LNCAP (cell line): ENCODE measurements around the gene BAX.

Experiments
- TF ChIP-seq, protein P1 (sequence below): fragments of 450-650 bp; IDR thresholded peaks from 2 replicates; pipeline ENCODE4 v1.5.1; 2017; ENCODE audit warnings: mild to moderate bottlenecking

BAX gene

DNA sequence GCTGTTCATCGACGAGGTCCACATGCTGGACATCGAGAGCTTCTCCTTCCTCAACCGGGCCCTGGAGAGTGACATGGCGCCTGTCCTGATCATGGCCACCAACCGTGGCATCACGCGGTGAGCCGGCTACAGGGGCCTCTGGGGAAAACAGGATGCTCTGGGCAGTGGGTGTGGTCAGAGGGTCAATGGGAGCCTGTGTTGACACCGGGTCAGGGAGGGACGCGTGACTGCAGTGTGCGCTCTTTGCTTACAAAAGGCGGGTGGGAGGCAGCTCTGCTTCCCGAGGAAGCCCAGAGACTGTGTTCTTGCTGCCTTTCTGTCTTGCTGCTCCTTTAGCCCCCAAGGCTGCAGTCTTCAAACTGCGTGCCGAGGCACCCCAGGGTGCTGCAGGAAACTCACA lies 56.5 kb downstream of the BAX start:
- TF ChIP-seq, protein P1, sequence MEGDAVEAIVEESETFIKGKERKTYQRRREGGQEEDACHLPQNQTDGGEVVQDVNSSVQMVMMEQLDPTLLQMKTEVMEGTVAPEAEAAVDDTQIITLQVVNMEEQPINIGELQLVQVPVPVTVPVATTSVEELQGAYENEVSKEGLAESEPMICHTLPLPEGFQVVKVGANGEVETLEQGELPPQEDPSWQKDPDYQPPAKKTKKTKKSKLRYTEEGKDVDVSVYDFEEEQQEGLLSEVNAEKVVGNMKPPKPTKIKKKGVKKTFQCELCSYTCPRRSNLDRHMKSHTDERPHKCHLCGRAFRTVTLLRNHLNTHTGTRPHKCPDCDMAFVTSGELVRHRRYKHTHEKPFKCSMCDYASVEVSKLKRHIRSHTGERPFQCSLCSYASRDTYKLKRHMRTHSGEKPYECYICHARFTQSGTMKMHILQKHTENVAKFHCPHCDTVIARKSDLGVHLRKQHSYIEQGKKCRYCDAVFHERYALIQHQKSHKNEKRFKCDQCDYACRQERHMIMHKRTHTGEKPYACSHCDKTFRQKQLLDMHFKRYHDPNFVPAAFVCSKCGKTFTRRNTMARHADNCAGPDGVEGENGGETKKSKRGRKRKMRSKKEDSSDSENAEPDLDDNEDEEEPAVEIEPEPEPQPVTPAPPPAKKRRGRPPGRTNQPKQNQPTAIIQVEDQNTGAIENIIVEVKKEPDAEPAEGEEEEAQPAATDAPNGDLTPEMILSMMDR, result no peak
